ENCODE data around the gene FBLN5. TPM values are rescaled to one million over a fixed set of nuclear protein-coding genes. Genes with fewer than 3 reads are reported as not detected.

Gene FBLN5
- total and polyA plus RNA-seq, 4 donors: 3.9 to 21.8 (median 14.8) TPM

DNA sequence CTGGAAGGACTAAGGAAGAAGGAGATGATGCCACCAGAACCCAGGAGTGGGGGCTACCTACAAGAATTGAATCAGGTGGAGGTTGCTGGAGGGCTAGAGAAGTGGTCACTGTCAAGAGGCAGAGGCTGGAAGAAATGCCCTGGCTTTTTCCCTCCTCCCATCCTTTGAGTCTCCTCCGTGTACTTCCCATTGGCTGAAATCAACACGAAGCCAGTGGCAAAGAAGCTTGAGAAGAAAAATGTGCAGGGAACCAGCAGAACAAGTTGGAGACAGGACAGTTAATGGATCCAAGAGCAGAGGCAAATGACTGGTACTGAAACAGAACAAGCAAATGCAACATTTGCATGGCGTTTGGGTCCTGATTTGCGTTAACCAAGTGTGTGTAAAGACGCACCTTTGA, 9.1 kb upstream of the FBLN5 start:
- TF ChIP-seq EGR1 (IDR thresholded peaks at IDR 0.05; ENCODE audit: low read depth in 2 of 2) (no peak), JUND (IDR thresholded peaks at IDR 0.05) (no peak), CTCF (IDR thresholded peaks at IDR 0.05; ENCODE audit: low read depth, low read length, missing input control) (no peak), SP1 (IDR thresholded peaks at IDR 0.05) (no peak), YY1 (IDR thresholded peaks at IDR 0.05) (no peak), GABPA (IDR thresholded peaks at IDR 0.05 in 1 of 2, conservative IDR thresholded peaks at IDR 0.05 in 1 of 2) (no peak), TAF1 (conservative IDR thresholded peaks at IDR 0.05) (no peak), ATF3 (IDR thresholded peaks at IDR 0.05) (no peak), RXRA (IDR thresholded peaks at IDR 0.05) (no peak), RAD21 (IDR thresholded peaks at IDR 0.05) (no peak), FOXA2 (IDR thresholded peaks at IDR 0.05) (no peak)
- TF ChIP-seq, protein P1, sequence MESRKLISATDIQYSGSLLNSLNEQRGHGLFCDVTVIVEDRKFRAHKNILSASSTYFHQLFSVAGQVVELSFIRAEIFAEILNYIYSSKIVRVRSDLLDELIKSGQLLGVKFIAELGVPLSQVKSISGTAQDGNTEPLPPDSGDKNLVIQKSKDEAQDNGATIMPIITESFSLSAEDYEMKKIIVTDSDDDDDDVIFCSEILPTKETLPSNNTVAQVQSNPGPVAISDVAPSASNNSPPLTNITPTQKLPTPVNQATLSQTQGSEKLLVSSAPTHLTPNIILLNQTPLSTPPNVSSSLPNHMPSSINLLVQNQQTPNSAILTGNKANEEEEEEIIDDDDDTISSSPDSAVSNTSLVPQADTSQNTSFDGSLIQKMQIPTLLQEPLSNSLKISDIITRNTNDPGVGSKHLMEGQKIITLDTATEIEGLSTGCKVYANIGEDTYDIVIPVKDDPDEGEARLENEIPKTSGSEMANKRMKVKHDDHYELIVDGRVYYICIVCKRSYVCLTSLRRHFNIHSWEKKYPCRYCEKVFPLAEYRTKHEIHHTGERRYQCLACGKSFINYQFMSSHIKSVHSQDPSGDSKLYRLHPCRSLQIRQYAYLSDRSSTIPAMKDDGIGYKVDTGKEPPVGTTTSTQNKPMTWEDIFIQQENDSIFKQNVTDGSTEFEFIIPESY (IDR thresholded peaks at IDR 0.05): no peak
- TF ChIP-seq, protein P2, sequence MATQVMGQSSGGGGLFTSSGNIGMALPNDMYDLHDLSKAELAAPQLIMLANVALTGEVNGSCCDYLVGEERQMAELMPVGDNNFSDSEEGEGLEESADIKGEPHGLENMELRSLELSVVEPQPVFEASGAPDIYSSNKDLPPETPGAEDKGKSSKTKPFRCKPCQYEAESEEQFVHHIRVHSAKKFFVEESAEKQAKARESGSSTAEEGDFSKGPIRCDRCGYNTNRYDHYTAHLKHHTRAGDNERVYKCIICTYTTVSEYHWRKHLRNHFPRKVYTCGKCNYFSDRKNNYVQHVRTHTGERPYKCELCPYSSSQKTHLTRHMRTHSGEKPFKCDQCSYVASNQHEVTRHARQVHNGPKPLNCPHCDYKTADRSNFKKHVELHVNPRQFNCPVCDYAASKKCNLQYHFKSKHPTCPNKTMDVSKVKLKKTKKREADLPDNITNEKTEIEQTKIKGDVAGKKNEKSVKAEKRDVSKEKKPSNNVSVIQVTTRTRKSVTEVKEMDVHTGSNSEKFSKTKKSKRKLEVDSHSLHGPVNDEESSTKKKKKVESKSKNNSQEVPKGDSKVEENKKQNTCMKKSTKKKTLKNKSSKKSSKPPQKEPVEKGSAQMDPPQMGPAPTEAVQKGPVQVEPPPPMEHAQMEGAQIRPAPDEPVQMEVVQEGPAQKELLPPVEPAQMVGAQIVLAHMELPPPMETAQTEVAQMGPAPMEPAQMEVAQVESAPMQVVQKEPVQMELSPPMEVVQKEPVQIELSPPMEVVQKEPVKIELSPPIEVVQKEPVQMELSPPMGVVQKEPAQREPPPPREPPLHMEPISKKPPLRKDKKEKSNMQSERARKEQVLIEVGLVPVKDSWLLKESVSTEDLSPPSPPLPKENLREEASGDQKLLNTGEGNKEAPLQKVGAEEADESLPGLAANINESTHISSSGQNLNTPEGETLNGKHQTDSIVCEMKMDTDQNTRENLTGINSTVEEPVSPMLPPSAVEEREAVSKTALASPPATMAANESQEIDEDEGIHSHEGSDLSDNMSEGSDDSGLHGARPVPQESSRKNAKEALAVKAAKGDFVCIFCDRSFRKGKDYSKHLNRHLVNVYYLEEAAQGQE (IDR thresholded peaks at IDR 0.05): no peak
- no peak overlapping the region for H3K27ac ChIP-seq (ENCODE audit: low read depth in 1 of 2, low read length in 2 of 2)
- H3K9ac ChIP-seq (ENCODE audit: low read depth in 1 of 2, low read length in 2 of 2): no peak overlapping the region
- H3K4me1 ChIP-seq (ENCODE audit: control insufficient read depth in 4 of 4, insufficient read depth in 4 of 4, low read length in 3 of 4): peaks cover 0 to 11% (median 7%) of the 10 kb centered on the region in 4 donors
- DNase-seq (ENCODE audit: low spot score): no peak
- WGBS: 92% methylated on average over 5 of the region's 5 CpGs
- H3K4me3 ChIP-seq (ENCODE audit: low read depth in 1 of 3, low read length in 3 of 3): no peak overlapping the region
- H3K9me3 ChIP-seq (ENCODE audit: control insufficient read depth in 4 of 4, low read length in 3 of 4): no peaks in the 10 kb centered on the region
- no peaks in the 10 kb centered on the region for H3K36me3 ChIP-seq (ENCODE audit: control insufficient read depth in 4 of 4, insufficient read depth in 3 of 4, low read depth in 1 of 4, low read length in 3 of 4)
- no peaks in the 10 kb centered on the region for H3K27me3 ChIP-seq (ENCODE audit: control insufficient read depth in 4 of 4, insufficient read depth in 4 of 4, low read length in 3 of 4)

GRCh38 chr14:91955168-91955567, 7.7 kb upstream of the FBLN5 start:
- H3K27me3 ChIP-seq (ENCODE audit: control insufficient read depth in 4 of 4, insufficient read depth in 4 of 4, low read length in 3 of 4): no peaks in the 10 kb centered on the region
- whole genome bisulfite sequencing: 81% methylated on average over 1 of the region's 1 CpG
- no peaks in the 10 kb centered on the region for H3K9me3 ChIP-seq (ENCODE audit: control insufficient read depth in 4 of 4, low read length in 3 of 4)
- H3K27ac ChIP-seq (ENCODE audit: low read depth in 1 of 2, low read length in 2 of 2): no peak overlapping the region
- no peaks in the 10 kb centered on the region for H3K36me3 ChIP-seq (ENCODE audit: control insufficient read depth in 4 of 4, insufficient read depth in 3 of 4, low read depth in 1 of 4, low read length in 3 of 4)
- no peak overlapping the region for H3K4me3 ChIP-seq (ENCODE audit: low read depth in 1 of 3, low read length in 3 of 3)
- TF ChIP-seq RAD21 (IDR thresholded peaks at IDR 0.05) (no peak), ATF3 (IDR thresholded peaks at IDR 0.05) (no peak), RXRA (IDR thresholded peaks at IDR 0.05) (no peak), HNF4G (IDR thresholded peaks at IDR 0.05) (no peak), GABPA (IDR thresholded peaks at IDR 0.05 in 1 of 2, conservative IDR thresholded peaks at IDR 0.05 in 1 of 2) (no peak), JUND (IDR thresholded peaks at IDR 0.05) (no peak), HNF4A (conservative IDR thresholded peaks at IDR 0.05) (no peak), TAF1 (conservative IDR thresholded peaks at IDR 0.05) (no peak)
- TF ChIP-seq, protein P1 (IDR thresholded peaks at IDR 0.05): no peak
- TF ChIP-seq, protein P2 (IDR thresholded peaks at IDR 0.05): no peak
- no peak for DNase-seq (ENCODE audit: low spot score)
- peaks cover 0 to 11% (median 7%) of the 10 kb centered on the region in 4 donors for H3K4me1 ChIP-seq (ENCODE audit: control insufficient read depth in 4 of 4, insufficient read depth in 4 of 4, low read length in 3 of 4)
- H3K9ac ChIP-seq (ENCODE audit: low read depth in 1 of 2, low read length in 2 of 2): no peak overlapping the region

All from liver (tissue), 9 donors.